ENCODE data around the gene SERPINB5.

Gene SERPINB5

DNA sequence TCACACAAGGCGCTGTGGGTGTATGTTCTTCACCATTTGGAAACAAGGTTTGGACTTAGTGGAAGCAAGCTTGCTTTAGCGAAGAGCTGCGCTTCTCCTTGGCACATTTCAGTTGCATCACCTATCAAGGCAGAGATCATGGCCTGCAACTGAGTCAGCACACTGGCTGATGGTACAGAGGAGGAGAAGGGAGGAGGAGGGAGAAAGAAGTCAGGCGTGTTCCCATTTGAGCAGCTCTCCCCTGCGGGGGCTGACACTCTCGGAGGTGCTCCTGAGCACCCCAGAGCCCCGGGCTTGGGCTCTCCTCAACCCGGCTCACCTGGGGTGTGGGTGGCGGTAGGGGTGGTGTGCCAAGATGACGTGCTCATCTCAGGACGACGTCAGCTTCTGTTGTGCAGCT, 6.0 kb upstream of the SERPINB5 start:
- no peak for DNase-seq

DNA sequence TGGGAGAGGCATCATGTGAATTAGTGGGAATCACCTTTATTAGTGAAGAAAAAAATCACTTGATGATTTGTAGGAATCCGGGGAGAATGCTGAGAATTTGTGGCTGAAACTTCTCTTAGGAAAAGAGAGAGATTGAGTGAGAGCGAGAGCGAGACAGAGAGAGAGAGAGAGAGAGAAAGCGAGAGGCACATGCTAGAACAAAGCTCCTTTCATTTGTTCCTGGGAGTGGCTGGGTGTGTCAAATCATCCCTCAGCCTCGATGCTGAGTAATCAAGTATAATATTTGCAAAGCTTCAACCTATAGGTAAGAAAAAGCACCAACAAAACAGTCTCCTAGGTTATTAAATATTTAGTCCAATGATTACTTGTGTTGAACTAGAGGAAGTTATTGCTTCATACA, 4.4 kb upstream of the SERPINB5 start:
- no peak for DNase-seq

DNA sequence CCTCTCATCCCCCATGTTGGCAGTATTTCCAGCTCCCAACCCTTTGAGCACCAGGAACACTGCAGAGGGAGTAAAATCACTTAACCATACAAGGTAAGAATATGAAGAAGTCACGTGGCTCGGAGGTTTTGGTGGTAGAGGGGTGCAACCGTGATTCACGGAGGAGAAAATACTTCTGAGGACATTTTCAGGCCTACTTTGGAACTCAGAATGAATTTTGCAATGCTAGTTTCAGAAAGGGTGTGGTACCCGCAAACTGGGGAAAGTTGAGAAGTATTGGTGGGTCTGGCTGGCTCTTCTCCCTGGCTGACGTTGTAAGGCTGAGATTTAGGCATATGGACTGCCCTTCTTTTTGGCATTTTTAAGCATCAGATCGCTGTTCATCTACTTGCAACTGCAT, 442 bp downstream of the SERPINB5 start:
- no peak for DNase-seq

DNA sequence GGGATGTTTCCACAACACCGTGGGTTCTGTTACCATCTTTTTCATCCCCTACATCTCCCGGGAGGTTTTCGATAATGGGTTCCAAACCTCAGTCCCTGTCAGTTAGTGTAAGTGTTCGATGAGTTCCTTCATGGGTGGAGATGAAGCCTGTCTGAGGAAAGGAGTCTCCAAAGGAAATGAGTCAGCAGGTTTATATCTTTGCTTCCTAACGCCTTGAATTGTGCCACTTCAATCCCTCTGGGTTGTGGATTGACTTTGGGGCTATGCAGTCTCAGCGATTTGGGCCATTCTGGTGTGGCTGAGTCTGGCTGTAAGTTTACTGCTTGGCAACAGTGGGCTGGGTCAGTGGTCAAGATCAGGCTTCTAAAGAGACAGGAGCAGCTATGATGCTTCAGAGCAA, 1.2 kb downstream of the SERPINB5 start:
- no peak for DNase-seq

DNA sequence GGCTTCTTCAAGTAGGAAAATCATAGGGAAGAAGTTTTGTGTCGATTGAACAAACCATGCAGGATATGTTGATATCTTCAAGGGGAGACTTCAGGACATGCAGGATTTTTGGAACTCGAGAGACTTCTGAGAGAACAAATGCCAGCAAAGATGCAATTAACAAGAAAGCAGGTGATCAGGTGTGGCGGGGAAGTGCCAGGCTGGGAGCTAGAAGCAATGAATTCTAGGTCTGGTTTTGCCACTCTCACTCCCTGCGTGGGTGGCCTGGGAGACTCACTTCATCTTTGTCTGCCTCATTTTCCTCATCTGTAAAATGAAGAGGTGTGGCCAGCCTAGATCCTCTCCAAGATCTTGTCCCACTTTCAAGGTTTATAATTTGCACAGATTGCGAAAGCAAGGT, 3.1 kb downstream of the SERPINB5 start:
- no peak for DNase-seq

DNA sequence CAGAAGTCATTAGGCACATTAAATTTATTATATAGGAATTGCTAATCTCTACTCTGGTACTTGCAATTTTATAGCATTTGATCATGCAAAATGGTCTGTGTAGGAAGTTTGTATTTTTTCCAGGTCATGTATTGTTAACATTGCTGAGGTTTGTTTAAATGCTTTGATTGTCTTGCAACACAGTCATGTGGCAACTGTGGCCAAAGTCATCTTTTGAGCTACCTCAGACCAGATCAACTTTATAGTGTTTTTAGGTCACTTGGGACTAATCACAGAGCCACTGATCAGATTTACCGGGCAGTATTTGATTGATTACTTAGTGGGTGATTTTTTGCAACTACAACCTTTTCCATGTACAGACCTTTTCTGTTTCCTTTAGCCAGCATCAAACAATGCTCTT, 3.7 kb downstream of the SERPINB5 start:
- no peak for DNase-seq

DNA sequence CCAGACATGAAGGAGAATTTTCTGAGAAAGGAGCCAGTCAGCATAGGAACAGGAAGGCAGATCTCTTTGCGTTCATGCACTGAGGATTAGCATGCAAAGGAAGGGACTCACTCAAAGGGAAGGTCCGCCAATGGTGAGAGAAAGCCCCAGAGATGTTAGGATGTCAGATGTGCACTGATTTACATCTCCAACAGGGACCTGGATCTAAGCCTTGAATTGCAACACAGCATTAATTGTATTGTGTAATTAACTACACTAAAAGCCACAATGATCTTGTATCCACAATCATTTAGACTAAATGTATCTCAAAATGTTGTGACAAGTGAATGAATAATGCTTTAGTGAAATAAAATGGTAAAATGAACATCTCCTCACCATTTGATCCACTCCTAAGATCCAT, 4.2 kb downstream of the SERPINB5 start:
- DNase-seq = no peak

DNA sequence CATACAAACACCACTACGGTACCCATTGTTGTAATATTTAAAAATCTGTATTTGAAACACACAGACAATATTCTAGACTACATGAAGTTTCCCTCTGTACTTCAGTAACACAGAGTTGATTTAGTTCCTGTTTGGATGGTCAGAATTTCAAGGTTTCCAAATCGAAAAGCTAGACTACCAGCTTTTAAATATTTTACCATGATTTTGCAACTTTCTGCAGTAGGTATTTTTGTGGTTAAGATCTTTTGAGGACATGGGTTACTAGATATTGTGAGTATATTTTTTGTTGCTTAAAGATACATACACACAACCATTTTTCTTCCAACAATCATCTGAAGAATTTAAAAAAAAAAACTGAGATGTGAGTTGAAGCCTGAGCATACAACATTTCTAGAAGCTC, 10.9 kb downstream of the SERPINB5 start:
- DNase-seq = no peak

DNA sequence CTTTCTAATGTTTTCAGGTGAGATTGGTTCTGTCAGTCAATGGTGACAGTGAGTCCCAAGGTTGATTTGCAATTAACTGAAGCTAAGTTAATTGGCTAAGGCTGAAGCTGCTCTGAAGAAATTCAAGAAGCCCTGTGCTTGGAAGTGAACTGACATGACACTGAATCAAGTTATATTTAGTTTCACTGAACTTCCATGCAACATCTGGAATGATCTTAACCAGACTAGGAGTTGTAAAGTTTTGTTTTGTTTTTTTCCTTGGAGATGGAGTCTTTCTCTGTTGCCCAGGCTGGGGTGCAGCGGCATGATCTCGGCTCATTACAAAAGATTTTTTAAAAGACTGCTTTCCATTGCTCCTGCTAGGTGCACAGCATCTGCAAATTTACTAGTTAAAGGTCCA, 11.4 kb downstream of the SERPINB5 start:
- no peak for DNase-seq

DNA sequence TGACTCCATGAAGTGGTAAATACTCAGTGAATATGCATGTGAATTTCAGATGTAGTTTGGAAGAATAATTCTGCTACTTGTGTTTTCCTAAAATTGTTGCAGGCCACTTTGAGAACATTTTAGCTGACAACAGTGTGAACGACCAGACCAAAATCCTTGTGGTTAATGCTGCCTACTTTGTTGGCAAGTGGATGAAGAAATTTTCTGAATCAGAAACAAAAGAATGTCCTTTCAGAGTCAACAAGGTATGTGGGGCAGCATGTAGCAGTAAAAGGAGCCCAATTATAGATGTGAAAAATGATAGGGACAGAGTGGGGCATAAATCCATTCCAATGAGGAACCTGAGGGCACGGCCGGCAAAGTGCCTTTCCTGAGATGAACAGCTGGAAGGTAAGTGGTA, 16.1 kb downstream of the SERPINB5 start:
- no peak for DNase-seq

DNA sequence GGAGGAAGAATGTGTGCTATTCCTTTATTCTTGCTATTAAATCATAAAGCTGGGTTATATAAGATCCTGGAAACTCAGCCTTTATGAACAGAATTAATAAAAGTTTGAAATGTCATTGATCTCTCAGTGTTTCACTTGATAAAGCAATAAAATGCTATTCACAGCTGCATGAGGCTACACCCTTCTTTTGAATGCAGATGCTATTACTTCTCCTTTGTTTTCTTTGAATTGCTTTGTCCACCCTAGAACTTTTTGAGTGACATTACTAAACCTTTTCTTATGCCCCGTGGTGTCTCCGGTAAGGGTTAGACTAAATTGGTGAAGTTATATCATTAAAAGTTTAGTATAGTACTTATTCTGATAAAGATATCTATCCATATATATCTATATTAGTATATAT, 18.9 kb downstream of the SERPINB5 start:
- no peak for DNase-seq

DNA sequence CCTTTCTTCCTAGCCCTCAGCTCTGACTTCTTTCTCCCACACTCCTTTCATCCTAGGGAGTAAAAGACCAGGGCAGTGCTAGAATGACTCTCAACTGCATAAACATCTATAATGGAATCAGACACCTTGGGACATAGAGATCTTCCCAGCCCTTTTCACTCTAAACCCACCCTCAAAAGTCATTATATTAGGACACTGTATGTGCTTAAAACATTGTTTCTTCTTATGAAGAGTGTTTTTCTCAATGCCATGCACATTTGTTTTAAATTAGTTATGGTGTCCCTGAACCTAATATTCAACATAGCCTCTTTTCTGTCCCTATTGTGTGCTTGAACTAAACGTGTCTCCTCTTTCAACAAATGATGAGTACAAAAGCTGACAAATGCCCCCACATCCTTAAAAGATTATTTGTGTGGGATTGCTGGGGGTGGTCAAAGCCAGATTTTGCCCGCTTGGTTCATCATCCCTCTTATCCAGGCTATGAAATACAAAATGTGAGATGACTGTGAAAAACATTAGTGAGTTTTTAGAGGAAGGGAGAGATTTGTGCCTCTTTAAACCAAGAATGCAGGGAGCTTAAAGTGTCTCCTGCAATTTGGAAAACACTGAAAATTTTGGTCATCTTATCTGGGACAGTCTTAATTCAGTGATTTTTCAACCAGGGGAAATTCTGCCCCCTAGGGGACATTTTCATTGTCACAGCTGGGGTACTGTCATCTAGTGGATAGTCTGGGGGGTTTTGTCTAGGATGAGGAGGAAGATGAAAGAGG, 29.0 kb downstream of the SERPINB5 start:
- no peak for DNase-seq

DNA sequence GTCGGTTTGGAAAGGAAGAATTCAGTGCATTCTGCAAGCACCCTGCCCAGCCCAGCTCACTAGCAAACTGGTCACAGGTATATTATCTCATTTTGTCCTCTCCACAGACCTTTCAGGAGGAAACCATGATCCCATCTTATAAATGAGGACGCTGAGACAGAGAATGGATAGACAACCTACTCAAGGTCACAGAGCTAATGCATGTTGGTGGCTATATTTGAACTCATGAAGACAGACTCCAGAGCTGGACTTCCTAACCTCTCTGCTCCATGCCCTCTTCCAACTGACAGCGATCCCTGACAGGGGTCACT, 29.5 kb downstream of the SERPINB5 start:
- no peak for DNase-seq

DNA sequence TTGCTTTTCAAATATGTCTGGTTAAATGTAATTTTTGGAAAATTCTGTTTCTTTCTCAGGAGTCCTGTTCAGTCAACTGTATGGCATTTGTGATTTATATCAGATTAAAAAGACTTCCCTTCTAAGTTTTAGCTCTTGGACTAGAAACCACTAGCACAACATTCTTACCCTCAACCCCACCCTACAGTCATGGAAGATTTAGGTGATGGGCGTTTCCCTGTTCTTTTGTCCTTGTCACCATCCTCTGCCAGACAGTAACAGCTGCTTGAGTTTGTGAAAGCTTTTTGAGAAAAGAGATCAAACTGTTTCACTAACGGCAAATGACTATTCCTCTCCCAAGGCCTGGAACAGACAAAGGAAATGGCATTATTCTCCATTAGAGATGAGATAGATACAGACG, 31.8 kb downstream of the SERPINB5 start:
- DNase-seq = no peak

DNA sequence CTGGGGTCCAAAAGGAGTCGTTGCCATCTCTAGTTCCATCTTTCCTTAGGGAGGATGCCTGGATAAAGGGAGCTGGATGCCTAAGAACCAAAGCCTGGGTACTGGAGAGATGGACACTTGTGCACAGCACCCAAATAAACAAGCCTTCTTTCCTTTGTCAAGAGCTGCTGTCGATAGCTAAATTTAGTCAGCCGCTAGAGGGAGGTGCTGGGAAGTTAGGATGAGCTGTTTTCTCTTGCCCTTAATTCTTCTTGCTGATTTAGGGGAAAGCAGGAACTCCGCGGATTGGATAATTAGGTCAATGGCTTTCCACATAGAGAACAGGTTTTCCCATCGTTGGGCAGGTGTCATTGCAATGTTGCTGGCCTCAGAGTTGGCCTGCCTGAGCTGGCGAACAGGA, 34.5 kb downstream of the SERPINB5 start:
- peak; percentile 17 for DNase-seq

DNA sequence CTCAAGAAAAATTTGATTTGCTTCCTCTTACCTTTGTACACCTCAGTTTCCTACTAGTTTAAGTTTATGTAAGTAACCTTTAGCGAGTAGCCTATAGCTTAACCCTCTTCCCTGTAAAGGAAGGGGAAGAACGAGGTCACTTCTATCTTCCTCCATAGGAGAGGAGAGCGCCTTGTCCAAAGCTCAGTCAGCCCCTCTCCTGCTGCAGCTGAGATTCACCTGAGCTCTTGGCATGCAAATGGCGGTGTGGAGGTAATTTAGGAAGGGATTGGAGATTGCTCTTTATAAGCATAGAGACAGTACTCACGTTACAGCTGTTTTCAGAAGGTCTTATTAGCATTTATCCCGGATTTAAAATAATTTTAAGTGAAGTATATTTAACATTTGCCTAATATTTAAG, 37.6 kb downstream of the SERPINB5 start:
- DNase-seq = no peak

DNA sequence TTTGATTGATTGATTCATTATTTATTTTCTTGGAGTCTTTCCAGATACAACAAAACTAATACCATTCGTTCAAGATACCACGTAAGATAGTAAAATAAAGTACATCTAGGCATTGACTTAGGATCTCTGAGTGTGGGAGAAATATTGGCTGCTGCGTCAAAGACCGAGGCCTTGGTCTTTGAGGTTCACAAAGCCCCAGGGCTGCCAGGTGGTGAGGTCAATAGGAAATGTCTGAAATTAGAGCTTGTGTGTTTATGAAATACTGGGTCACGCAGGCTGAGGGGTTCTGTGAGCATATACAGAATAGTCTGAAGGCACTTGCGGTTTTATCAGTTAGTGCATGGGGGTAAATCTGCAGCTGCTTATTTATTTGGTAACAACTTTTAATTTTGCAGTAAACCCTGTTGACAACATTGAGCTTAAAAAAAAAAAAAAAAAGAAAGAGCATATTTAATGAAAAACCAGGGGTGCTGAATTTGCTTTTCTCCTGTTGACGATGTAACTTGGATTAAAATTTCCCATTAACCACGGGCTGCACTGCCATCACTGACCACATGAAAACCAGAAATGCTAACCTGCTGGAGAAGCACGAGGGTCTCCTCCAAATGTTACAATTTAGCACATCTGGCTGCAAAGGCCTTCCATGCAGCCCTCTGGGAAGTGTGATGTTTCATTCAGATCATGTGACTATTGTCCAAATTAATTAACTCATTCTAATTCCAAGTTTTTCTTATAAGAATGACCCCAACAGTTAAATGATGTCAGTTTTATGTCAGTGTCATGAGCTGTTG, 38.3 kb downstream of the SERPINB5 start:
- DNase-seq = no peak

DNA sequence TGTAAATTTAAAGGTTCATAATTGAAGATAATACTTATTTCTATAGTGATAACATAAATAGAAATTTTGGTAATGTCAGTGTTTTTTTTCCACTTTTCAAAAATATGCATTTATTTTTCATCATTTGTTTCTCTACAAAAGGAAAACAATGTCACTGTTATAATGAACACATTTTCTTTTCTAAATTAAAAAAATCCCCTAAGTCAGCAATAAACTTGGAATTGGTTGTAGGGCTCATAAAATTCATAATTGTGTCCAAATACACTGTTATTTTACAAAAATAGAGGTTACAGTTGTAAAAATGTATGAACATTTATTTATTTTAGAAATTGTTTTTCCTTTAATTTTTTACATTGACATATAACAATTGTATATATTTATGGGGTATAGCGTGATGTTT, 39.0 kb downstream of the SERPINB5 start:
- DNase-seq = no peak

DNA sequence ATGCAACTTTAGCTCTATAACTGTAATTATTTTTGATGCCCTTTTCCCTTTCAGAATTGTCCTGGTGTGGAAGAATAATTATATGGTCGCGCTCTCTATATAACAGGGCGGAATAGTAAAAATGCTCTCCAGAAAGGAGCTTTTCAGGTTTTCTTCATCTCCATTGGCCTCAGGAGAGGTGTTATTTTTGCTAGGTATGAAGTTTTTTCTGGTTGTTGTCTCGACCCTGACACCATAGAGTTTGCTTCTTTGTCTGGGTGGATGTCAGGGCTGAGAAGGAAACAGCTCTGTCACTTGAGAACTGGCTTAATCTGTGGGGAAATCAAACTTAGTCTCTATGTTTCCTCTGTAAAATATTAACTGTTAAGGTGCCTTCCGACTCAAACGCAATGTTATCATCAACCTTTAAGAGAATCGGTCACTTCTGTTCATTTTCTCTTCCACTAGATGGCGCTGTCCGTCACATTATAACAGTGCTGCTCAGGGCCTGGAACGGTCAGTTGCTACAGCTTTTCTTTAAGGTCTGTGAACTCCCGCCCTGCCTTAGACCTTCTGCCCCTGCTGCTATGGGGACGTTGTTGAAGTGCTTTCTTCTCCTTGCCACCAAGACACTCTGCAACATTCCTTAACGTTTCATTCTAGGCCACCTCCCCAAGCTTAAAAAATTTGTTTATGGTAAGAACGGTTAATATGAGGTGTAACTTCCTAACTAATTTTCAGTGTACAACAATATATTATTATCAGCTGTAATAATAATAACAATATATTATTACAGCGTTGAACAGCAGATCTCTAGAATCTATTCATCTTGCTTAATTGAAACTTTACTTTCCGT, 41.6 kb downstream of the SERPINB5 start:
- DNase-seq = peak; percentile 71

DNA sequence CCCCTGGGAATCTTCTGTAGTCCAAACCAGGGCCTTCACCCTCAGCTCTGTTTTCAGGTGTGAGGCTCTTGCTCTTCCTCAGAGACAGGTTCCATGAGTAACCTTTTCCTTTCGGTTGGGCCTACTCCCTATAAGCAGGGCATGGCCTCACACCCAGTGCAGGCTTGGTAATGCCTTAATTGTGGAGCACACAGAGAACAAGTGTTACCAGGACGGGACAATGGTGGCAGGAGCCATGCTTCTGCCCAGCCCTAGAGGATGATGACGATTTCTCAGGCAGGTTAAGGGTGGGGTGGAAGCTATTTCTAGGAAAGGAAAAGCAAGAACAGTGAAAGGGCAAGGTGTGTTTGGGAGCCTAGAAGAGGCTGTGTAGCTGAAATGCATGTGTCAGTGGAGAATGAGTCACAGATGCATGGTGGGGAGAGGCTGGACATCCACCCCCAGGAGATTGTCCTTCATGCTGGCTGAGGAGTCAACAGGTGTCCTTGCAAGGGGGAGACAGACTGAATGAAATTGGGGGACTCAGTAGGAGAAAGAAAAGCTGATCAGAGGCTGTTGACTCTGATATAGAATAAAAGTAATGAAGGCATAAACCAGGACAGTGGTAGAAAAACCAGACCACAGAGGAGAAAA, 43.4 kb downstream of the SERPINB5 start:
- DNase-seq = no peak

DNA sequence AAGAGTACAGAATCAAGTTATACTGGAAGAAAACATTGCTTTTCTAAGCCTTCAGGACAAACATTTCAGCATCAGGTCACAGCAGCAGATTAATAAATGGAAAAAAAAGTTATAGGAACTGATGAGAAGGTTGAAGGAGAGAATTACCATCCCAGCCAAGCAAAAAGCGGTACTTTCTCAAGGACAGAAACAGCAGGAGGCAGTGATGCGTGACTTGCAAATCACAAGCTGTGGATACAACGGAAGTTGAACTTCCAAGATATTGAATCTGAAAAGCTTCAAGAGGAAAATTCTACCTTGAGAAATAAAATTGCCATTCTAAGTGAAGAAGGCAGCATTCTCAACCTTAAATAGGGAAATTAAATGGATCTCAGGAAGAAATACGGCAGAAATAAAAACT, 46.9 kb downstream of the SERPINB5 start:
- no peak for DNase-seq

DNA sequence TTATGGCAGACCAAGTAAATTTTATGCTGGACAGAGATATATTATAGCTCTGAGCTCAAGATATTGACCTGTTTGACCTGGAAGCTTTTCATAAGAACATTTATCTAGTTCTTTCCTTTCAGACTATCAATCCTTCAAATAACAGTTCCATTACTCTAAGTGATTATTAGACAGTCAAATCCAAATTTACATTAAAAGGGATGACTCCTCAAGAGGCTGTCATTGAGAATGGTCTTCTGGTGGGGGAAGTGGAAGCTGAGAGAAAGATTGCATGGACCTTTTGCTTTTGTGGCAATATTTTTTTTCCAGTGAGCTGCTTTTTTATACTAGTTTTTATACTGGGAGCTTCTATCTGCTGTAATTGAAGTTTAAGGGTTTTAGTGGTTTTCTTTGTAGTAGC, 50.5 kb downstream of the SERPINB5 start:
- no peak for DNase-seq

DNA sequence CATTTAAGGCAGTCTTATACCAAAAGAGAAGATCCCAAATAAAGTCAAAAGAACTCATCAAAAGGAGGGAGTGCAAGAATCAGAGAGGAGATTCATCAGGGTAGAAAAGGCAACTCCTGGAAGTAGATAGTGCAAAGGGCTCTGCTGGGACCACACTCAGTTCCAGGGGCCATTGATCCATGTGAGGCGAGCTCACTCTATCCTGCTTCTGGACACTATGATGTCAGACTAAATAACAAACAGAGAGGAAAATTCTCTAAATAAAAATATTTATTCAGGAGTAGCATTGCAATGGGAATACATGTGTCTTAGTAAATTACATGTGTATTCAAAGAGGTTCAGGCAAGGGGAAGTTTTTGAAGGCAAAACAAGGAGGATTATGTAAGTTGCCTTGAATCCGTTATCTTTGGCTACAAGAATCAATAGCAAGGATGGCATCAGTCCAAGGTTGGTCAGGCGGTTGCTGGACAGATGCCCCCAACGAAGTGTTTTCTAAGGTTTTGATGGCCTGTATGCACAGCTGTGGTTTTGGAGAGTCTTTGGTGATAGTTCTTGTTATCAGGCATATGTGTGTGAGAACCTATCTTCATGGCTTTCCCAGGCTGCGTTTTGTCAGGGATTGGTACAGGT, 52.2 kb downstream of the SERPINB5 start:
- DNase-seq = no peak
